Measurements from ENCODE around the gene PYROXD2. TPM values are rescaled to one million over a fixed set of nuclear protein-coding genes. Genes with fewer than 3 reads are reported as not detected.
"Not testable (repeated sequence)": the region's sequence is repeated elsewhere in the genome, so short reads cannot be mapped to it uniquely, and the experiment has no call there.

The PYROXD2 gene
- total RNA-seq, 1 donor from 2014 or later: 1.4 TPM

DNA sequence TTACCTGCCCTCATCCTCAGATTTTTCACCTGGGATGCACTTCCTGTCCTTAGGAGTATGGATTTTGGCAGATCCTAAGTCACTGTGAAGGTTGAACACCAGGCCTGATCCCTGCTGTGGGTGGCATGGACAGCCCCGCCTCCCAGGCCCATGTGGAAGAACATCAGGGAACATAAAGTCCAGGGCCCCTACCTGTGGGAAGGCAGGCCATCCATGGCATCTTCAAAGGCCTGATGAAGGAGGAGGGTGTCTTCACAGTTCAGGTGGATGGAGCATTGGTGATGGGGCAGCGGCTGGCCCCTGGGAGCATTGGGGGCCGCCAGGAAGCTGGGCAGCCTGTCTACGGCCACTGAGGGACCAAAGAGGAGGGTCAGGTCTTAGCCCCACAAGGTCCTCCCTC lies 24.6 kb downstream of the PYROXD2 start:
- no peak for DNase-seq

GRCh38 chr10:98389398-98389797 lies 25.6 kb downstream of the PYROXD2 start:
- no peak for DNase-seq

- DNase-seq: no peak
These were observed 26.8 kb downstream of the PYROXD2 start for GRCh38 chr10:98388101-98388655.

- no peak for DNase-seq
These were observed 30.4 kb downstream of the PYROXD2 start for GRCh38 chr10:98384531-98385133.

DNA sequence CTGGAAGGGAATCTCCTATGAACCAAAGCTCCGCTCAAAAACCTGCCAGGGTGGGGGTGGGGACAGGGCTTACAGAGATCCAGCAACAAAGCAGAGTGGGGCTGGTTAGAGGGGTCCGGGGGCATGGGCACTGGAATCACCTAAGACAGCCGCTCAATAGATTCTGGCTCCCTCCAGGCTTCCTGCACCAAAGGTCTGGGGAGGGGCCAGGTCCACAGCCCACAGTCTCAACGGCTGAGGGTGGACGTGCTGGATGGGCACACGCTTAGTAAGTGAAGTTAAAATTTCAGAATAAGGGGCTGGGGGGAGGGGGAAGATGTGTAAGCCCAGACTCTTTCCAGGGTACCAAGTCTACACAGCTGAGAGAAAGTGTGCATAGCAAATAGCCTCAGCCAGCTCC lies 31.1 kb downstream of the PYROXD2 start:
- no peak for DNase-seq

DNA sequence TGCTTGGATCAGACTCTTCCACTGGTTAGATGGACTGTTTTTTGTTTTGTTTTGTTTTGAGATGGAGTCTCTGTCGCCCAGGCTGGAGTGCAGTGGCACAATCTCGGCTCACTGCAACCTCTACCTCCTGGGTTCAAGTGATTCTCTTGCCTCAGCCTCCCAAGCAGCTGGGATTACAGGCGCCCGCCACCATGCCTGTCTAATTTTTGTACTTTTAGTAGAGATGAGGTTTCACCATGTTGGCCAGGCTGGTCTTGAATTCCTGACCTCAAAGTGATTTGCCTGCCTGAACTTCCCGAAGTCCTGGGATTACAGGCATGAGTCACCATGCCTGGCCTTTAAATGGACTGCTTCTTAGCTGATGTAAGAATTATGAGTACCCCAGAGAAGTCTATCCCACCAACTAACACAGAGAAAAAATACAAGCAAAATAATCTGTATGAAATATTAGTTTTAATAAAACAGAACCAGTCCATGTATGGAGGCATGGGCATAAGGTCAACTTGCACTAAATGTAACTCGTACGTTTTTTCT lies 31.8 kb downstream of the PYROXD2 start:
- DNase-seq: not testable (repeated sequence)

DNA sequence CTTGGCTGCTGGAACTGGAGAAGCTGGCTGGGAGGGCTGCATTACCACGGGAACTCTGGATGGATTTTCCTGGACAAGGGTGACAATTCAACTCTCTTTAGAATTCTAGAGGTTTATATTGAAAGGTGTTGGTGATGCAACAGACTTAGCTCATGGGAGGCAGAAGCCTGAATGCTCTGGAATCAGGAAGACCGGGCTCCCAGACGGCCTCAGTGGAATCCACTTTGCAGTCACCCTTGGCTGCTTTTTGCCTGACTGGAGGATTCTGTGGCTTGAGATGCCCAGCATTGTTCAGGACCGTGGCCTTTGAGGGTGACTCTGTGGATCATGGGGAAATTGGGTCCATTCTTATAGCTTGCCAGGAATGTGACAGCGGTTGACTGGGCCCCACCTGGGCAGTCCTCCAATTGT lies 32.3 kb downstream of the PYROXD2 start:
- DNase-seq: no peak

GRCh38 chr10:98380493-98381339 lies 34.3 kb downstream of the PYROXD2 start:
- no peak for DNase-seq

DNA sequence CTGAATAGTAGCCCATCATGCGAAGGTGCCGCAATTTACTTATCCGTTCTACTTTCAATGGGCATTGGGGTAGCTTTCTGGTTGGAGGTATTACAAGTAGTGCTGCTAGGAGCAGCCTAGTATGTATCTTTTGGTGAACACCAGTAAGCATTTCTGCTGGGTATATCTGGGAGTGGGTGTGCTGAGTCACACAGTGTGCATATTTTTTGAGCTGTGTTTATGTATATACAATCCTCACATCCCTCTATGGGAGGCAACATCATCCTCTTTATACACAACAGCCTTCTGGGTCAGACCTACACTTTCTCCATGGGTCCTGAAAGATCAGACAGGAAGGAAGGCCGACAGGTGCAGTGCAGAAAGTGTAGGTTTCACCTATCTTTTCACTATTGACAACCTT lies 36.3 kb downstream of the PYROXD2 start:
- DNase-seq: no peak

DNA sequence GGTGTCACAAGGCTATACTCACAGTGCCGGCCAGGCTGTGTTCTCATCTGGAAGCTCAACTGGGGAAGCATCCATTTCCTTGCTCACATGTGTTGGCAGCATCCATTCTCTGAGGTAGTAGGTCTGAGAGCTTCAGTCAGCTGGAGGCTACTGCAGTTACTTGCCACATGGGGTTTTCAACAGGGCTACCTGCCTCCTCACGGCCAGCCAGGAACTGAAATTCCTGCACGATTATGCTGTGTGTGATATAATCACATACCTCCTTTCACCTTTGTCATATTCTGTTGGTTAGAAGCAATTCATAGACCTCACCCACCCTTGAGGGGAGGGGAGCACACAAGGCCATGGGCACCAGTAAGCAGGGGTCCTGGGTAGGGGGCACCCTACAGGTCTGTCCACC lies 37.4 kb downstream of the PYROXD2 start:
- no peak for DNase-seq

DNA sequence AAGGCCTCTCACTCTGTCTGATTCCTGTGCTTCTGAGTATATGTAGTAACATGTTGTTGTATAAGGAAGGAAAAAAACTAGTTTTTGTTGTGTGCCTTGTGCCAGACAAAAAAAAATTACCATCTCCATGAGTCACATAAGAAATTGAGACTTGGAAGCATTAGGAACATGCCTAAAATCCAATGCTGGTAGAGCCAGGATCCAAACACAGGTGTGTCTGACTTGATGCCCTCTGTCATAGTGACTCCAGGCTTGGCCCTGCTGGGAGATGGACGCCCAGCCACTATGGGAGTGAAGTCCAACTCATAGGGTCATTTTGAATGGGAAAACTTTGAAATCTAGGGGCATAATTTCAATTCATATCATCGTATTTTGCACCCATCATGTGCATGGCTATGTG lies 38.0 kb downstream of the PYROXD2 start:
- no peak for DNase-seq

DNA sequence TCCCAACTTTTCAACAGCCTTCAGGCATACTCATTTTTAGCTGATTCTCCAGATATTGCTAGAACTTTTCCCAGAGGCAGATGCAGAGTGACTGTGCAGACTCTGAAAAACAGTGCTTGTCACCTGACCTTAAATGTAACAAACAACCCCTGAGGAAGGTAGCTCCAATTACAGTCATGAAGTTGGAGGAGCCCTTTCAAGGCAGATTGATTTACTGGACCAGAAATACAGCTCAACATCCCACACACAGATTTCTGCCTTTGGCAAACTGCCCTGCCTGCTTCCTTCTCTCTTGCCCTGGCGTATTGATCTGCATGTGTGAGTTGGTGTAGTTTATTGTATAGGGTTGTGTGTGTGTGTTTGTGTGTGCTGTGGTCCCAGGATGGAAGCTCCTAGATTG lies 38.5 kb downstream of the PYROXD2 start:
- no peak for DNase-seq

- DNase-seq: peak; percentile 27
These were observed 40.6 kb downstream of the PYROXD2 start for GRCh38 chr10:98374217-98374985.

GRCh38 chr10:98373260-98374040 lies 41.5 kb downstream of the PYROXD2 start:
- no peak for DNase-seq

DNA sequence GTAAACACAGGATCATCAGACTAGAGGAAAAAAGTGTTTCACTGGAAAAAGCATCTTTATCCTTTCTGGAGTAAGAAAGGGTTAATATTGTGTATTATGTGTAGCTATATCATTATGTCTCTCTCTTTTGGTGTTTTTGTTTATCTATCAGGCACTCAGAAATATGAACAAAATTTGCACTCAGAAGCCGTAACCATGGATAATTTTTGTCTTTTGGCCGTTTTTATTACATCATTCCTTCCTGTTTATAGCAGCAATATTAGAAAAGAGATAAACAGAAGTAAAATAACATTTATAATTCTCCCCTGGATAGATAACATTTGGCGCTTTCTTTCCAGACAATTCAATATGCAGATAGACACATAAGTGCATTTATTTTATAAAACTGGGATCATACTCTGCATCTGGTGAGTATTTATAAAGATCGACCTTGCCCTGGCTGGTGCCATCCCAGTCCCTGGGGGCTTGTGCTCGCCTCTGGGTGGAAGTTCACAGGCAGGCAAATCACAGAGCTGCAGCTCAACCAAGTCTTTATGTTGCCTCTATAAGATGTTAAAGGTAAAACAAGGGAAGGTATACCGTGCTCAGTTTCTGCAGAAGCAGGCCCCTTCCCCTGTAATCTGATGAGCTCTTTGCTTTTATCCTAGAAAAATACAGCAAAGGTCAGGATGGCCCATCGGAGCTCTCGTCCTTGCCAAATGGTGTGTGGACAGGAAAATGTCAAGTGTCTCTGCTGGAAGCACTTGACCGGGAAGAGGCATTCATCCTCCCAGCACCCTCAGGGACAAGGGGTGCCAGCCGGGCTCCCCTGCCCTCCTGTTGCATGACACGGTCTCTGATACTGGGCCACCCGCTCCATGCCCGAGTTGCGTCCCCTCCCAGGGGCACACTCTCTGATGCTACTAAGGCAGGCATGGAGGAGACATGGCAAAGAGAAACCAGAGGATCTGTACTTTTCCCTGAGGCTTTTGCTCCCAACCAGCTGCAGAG lies 43.9 kb downstream of the PYROXD2 start:
- DNase-seq: no peak

GRCh38 chr10:98369801-98370200 lies 45.2 kb downstream of the PYROXD2 start:
- DNase-seq: no peak

DNA sequence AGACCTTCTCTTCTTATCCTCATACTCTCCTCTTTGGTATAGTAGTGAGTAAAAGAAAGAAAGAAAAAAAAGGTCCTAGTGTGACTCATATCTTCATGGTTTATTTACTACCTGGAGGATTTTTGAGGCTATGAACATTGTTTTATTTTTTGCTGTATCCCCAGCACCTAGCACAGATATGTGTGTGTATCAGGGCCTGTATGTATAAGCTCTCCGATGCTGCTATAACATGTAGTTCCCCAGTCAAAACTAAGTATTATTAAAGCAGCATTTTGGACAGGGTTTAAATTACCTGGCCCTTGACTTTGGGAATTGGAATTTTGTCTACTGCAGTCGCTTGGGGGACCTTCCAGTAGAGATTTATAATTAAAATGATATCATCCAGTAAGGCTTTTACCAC lies 46.3 kb downstream of the PYROXD2 start:
- no peak for DNase-seq

DNA sequence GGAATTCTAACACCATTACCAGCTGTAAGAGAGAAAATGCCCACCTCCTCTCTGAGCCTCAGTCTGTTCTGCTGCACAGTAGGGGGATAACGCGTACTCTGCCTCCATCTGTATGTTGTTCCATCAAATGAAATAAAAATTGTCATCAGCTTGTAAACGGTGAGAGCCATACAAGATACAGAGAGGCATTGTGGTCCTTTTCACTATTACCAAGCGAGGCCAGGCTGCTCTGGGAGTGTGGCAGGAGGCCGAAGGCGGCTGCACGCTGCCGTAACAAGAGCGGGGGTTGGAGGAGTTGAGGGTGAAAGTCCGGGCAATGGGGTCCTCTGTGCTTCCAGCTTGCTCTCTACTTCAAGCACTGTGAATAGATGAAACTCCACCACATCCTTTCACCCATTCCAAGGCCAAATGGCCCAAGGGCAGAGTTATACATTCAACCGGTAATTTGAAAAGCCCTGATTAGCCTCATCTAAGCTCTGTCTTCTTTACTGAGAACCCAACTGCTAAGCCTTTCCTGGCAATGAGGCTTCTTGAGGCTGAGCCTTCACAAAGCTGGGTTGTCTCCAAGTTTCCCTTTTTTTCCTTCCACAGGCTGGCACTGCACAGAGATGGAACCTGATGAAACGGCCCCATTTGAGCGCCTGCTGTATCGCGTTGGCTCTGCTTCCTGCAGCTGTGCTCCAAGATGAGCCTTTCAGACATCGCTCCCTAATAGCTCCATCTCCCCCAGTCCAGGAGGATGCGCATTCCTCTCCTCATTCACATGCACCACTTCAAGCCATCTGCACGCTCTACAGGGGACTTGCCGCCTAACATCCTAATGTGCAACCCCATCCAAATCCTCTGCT lies 47.2 kb downstream of the PYROXD2 start:
- peak; percentile 56 for DNase-seq

- DNase-seq: no peak
These were observed 48.9 kb downstream of the PYROXD2 start for GRCh38 chr10:98366062-98366530.

Data from occipital lobe (tissue), 2 donors.